Measurements from ENCODE around the gene CDKAL1.

DNA sequence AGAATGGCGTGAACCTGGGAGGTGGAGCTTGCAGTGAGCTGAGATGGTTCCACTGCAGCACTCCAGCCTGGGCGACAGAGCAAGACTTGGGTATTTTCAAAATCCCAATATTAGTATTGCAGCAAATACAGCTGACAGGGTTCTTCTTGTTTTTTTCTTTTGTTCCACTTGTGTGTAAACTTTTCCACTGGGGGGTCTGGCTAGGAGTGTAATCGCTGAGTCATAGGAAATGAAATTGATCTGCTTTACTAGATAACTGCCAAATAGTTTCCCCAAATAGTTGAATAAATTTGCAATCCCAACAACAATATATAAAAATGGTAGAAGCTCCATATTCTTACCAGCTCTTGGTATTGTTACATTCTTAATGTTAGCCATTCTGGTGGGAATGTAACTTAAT lies 533.3 kb downstream of the CDKAL1 start:
- TF ChIP-seq, protein P1, sequence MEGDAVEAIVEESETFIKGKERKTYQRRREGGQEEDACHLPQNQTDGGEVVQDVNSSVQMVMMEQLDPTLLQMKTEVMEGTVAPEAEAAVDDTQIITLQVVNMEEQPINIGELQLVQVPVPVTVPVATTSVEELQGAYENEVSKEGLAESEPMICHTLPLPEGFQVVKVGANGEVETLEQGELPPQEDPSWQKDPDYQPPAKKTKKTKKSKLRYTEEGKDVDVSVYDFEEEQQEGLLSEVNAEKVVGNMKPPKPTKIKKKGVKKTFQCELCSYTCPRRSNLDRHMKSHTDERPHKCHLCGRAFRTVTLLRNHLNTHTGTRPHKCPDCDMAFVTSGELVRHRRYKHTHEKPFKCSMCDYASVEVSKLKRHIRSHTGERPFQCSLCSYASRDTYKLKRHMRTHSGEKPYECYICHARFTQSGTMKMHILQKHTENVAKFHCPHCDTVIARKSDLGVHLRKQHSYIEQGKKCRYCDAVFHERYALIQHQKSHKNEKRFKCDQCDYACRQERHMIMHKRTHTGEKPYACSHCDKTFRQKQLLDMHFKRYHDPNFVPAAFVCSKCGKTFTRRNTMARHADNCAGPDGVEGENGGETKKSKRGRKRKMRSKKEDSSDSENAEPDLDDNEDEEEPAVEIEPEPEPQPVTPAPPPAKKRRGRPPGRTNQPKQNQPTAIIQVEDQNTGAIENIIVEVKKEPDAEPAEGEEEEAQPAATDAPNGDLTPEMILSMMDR (IDR thresholded peaks at IDR 0.05), result no peak
- no peak for TF ChIP-seq POLR2A (IDR thresholded peaks at IDR 0.05)
- TF ChIP-seq EP300 (IDR thresholded peaks at IDR 0.05), result no peak

All from tibial nerve (tissue), 4 donors.